ENCODE results near the gene SUPT6H. TPM values are rescaled to one million over a fixed set of nuclear protein-coding genes. Genes with fewer than 3 reads are reported as not detected.

SUPT6H gene
- total RNA-seq, 2 experiments from 2014 or later: 60.7 to 65.8 TPM

- CTCF ChIA-PET: interaction anchor here (0.9 to 7.2 kb wide), 3 partner anchors 13 to 81 kb away, joined by 3 to 458 read pairs (median 4); partner anchors contain the start of genes PROCA1 and TRAF4
- H3K27me3 Mint-ChIP-seq: no peaks in the 10 kb centered on the region
- DNase-seq: no peak
- peaks cover 72% of the 10 kb centered on the region for H3K4me1 Mint-ChIP-seq
- H3K36me3 Mint-ChIP-seq (ENCODE audit: low read depth): peaks cover 59% of the 10 kb centered on the region
- peak overlapping the region; percentile 90 for H3K4me3 Mint-ChIP-seq
- H3K9me3 Mint-ChIP-seq: no peaks in the 10 kb centered on the region
- POLR2A ChIA-PET: interaction anchor here (1.2 to 15.7 kb wide), 8 partner anchors 14 to 227 kb away, joined by 3 to 426 read pairs (median 28); partner anchors contain the start of genes BLTP2, FLOT2, PHF12 and PROCA1
- H3K27ac Mint-ChIP-seq: peak overlapping the region; percentile 91
Observed at GRCh38 chr17:28724500-28725165, 62.6 kb downstream of the SUPT6H start.

DNA sequence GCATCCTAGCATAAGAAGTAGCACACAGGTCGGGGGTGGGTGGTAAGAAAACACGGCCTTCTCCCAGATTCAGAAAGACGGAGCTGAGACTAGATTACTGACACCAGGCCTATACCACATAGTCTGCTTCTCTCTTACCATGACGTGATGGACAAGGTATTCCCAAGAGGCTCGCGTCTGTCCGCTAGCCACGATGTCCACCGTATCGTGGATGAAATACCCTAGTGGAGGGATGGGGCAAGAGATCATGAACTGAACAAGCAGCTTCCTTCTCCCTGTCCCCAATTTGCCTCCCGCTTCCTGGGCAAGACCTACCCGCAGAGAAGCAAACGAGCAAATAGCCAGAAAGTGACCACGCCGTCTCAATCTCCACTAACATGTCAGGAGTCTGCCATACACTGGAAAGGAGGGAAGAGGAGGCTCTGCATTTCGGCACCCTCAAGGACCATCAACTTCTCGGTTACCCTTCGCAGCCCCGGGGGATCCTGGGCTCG, 63.2 kb downstream of the SUPT6H start:
- Mint-ChIP-seq H3K27me3 (no peaks in the 10 kb centered on the region), H3K9me3 (no peaks in the 10 kb centered on the region), H3K27ac (peak overlapping the region; percentile 91), H3K4me1 (peaks cover 73% of the 10 kb centered on the region), H3K36me3 (ENCODE audit: low read depth) (peaks cover 57% of the 10 kb centered on the region), H3K4me3 (peak overlapping the region; percentile 90)
- ChIA-PET POLR2A (interaction anchor here (1.2 to 15.7 kb wide), 9 partner anchors 15 to 226 kb away, joined by 3 to 426 read pairs (median 24); partner anchors contain the start of genes BLTP2, FLOT2, PHF12 and PROCA1), CTCF (interaction anchor here (0.6 to 7.2 kb wide), 6 partner anchors 9 to 131 kb away, joined by 3 to 458 read pairs (median 10); partner anchors contain the start of genes PROCA1 and TRAF4)
- DNase-seq: no peak

GRCh38 chr17:28725660-28726225, 63.7 kb downstream of the SUPT6H start:
- Mint-ChIP-seq H3K36me3 (ENCODE audit: low read depth) (peaks cover 52% of the 10 kb centered on the region), H3K4me3 (peak overlapping the region; percentile 95), H3K9me3 (no peaks in the 10 kb centered on the region), H3K4me1 (peaks cover 69% of the 10 kb centered on the region), H3K27me3 (no peaks in the 10 kb centered on the region), H3K27ac (peak overlapping the region; percentile 91)
- no peak for DNase-seq
- CTCF ChIA-PET: interaction anchor here (0.6 to 7.2 kb wide), 31 partner anchors 9 to 392 kb away, joined by 3 to 458 read pairs (median 7); partner anchors contain the start of genes BLTP2, DHRS13, FAM222B and FLOT2
- POLR2A ChIA-PET: interaction anchor here (1.0 to 15.7 kb wide), 17 partner anchors 10 to 226 kb away, joined by 3 to 426 read pairs (median 15); partner anchors contain the start of genes BLTP2, DHRS13, FLOT2 and PHF12

- H3K27ac Mint-ChIP-seq: peak within 1 kb of the TSS; percentile 98
- POLR2A ChIA-PET: interaction anchor here (0.6 to 15.7 kb wide), 18 partner anchors 10 to 568 kb away, joined by 3 to 426 read pairs (median 14); partner anchors contain the start of genes BLTP2, DHRS13, FAM222B and FLOT2
- peak within 1 kb of the TSS; percentile 95 for H3K4me3 Mint-ChIP-seq
- H3K27me3 Mint-ChIP-seq: no peaks in the 10 kb centered on the region
- peaks cover 65% of the 10 kb centered on the region for H3K4me1 Mint-ChIP-seq
- H3K9me3 Mint-ChIP-seq: no peaks in the 10 kb centered on the region
- peak; percentile 82 for DNase-seq
- CTCF ChIA-PET: interaction anchor here (0.7 to 7.2 kb wide), 44 partner anchors 10 to 411 kb away, joined by 3 to 458 read pairs (median 6); partner anchors contain the start of genes BLTP2, DHRS13, FAM222B and FLOT2
- H3K36me3 Mint-ChIP-seq (ENCODE audit: low read depth): peaks cover 47% of the 10 kb centered on the region
Observed at GRCh38 chr17:28726226-28726626, 64.2 kb downstream of the SUPT6H start, which contains the start of gene TLCD1. TSS of gene TLCD1 (minus strand) at chr17:28726233. CDS start at chr17:28726097, 136 bp downstream.

GRCh38 chr17:28726627-28727491, 64.9 kb downstream of the SUPT6H start:
- Mint-ChIP-seq H3K27me3 (no peaks in the 10 kb centered on the region), H3K36me3 (ENCODE audit: low read depth) (peaks cover 40% of the 10 kb centered on the region), H3K4me3 (peak overlapping the region; percentile 95), H3K4me1 (peaks cover 60% of the 10 kb centered on the region), H3K27ac (peak overlapping the region; percentile 98), H3K9me3 (no peaks in the 10 kb centered on the region)
- ChIA-PET CTCF (interaction anchor here (0.7 to 7.2 kb wide), 51 partner anchors 7 to 411 kb away, joined by 3 to 458 read pairs (median 5); partner anchors contain the start of genes BLTP2, DHRS13, FAM222B and FLOT2), POLR2A (interaction anchor here (0.6 to 15.7 kb wide), 25 partner anchors 7 to 567 kb away, joined by 3 to 426 read pairs (median 8); partner anchors contain the start of genes ALDOC, BLTP2, DHRS13 and FAM222B)
- peak; percentile 93 for DNase-seq

- Mint-ChIP-seq H3K4me3 (peak within 1 kb of the TSS; percentile 95), H3K4me1 (peaks cover 44% of the 10 kb centered on the region), H3K27ac (peak within 1 kb of the TSS; percentile 98), H3K9me3 (no peaks in the 10 kb centered on the region), H3K27me3 (no peaks in the 10 kb centered on the region), H3K36me3 (ENCODE audit: low read depth) (peaks cover 24% of the 10 kb centered on the region)
- CTCF ChIA-PET: interaction anchor here (0.6 to 7.2 kb wide), 20 partner anchors 9 to 389 kb away, joined by 3 to 458 read pairs (median 18); partner anchors contain the start of genes BLTP2, DHRS13, FLOT2 and PHF12
- DNase-seq: peak; percentile 98
- POLR2A ChIA-PET: interaction anchor here (0.6 to 15.7 kb wide), 20 partner anchors 9 to 411 kb away, joined by 3 to 426 read pairs (median 10); partner anchors contain the start of genes ALDOC, BLTP2, DHRS13 and FAM222B
Observed at GRCh38 chr17:28728364-28729200, 66.6 kb downstream of the SUPT6H start, which contains the start of gene NEK8. TSS of gene NEK8 (plus strand) at chr17:28728788. CDS start at chr17:28728814, 26 bp downstream.

DNA sequence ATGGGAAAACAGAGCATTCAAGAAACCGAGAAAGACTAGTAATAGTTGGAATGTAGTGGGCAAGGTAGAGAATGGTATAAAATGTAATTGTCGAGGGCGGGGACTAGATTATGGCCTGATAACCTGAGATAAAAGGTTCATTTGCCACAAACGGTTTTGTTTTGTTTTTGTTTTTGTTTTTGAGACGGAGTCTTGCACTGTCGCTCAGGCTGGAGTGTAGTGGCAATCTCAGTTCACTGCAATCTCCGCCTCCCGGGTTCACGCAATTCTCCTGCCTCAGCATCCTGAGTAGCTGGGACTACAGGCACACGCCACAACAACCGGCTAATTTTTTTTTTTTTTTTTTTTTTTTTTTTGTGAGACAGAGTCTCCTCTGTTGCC, 67.9 kb downstream of the SUPT6H start:
- Mint-ChIP-seq H3K36me3 (ENCODE audit: low read depth) (peaks cover 10% of the 10 kb centered on the region), H3K4me1 (peaks cover 30% of the 10 kb centered on the region), H3K27ac (peak overlapping the region; percentile 58), H3K9me3 (no peaks in the 10 kb centered on the region), H3K27me3 (no peaks in the 10 kb centered on the region), H3K4me3 (no peak overlapping the region)
- ChIA-PET CTCF (interaction anchor here (0.7 to 7.2 kb wide), 3 partner anchors 17 to 189 kb away, joined by 3 to 458 read pairs (median 3); partner anchors contain the start of gene TRAF4), POLR2A (interaction anchor here (1.0 to 15.7 kb wide), 4 partner anchors 10 to 214 kb away, joined by 3 to 426 read pairs (median 37); partner anchors contain the start of genes BLTP2, RPL23A and TRAF4)
- no peak for DNase-seq

- Mint-ChIP-seq H3K4me1 (peaks cover 14% of the 10 kb centered on the region), H3K36me3 (ENCODE audit: low read depth) (peaks cover 6% of the 10 kb centered on the region), H3K27ac (no peak overlapping the region), H3K9me3 (no peaks in the 10 kb centered on the region), H3K4me3 (no peak overlapping the region), H3K27me3 (no peaks in the 10 kb centered on the region)
- POLR2A ChIA-PET: interaction anchor here (15.7 kb wide), 1 partner anchor 13 kb away, joined by 426 read pairs; the partner anchor contains the start of gene TRAF4
- no peak for DNase-seq
- CTCF ChIA-PET: interaction anchor here (1.0 to 2.1 kb wide), 2 partner anchors 30 to 161 kb away, joined by 3 to 5 read pairs; no protein-coding TSS in a partner anchor
Observed at GRCh38 chr17:28733346-28733745, 71.3 kb downstream of the SUPT6H start.

- H3K4me1 Mint-ChIP-seq: peaks cover 16% of the 10 kb centered on the region
- H3K9me3 Mint-ChIP-seq: peaks cover 2% of the 10 kb centered on the region
- no peak overlapping the region for H3K27ac Mint-ChIP-seq
- no peaks in the 10 kb centered on the region for H3K27me3 Mint-ChIP-seq
- POLR2A ChIA-PET: interaction anchor here (0.7 to 1.2 kb wide), 3 partner anchors 9 to 90 kb away, joined by 3 to 7 read pairs (median 3); partner anchors contain the start of gene BLTP2
- DNase-seq: no peak
- no peak overlapping the region for H3K4me3 Mint-ChIP-seq
- peaks cover 13% of the 10 kb centered on the region for H3K36me3 Mint-ChIP-seq (ENCODE audit: low read depth)
- CTCF ChIA-PET: interaction anchor here (1.2 to 2.1 kb wide), 2 partner anchors 15 to 29 kb away, joined by 3 to 5 read pairs; no protein-coding TSS in a partner anchor
Observed at GRCh38 chr17:28734712-28735241, 72.8 kb downstream of the SUPT6H start.

GRCh38 chr17:28735242-28735722, 73.3 kb downstream of the SUPT6H start:
- Mint-ChIP-seq H3K9me3 (peaks cover 3% of the 10 kb centered on the region), H3K4me3 (no peak overlapping the region), H3K36me3 (ENCODE audit: low read depth) (peaks cover 13% of the 10 kb centered on the region), H3K27me3 (no peaks in the 10 kb centered on the region), H3K27ac (no peak overlapping the region), H3K4me1 (peaks cover 14% of the 10 kb centered on the region)
- ChIA-PET POLR2A (interaction anchor here (1.2 kb wide), 2 partner anchors 8 to 10 kb away, joined by 3 to 7 read pairs; no protein-coding TSS in a partner anchor), CTCF (interaction anchor here (0.8 to 2.1 kb wide), 3 partner anchors 15 to 28 kb away, joined by 3 to 5 read pairs (median 4); no protein-coding TSS in a partner anchor)
- no peak for DNase-seq
